Bronchial epithelial cell (primary cell): ENCODE measurements around the gene CCDC124. TPM values are rescaled to one million over a fixed set of nuclear protein-coding genes. Genes with fewer than 3 reads are reported as not detected.

Experiments used
- DNase-seq: peaks from one replicate; pipeline ENCODE4 v3.0.0-alpha.2; 2010; ENCODE audit warnings: low read depth
- FAIRE-seq: peaks from 2 replicates; lab custom pipeline; 2011; peaks lifted over from hg19 to GRCh38; lab: Jason Lieb, UNC
- H3K27me3 ChIP-seq: 2 replicates; pipeline ENCODE4 v1.5.1; 2011; ENCODE audit warnings: low read length; ENCODE audit not compliant: control insufficient read depth, insufficient read depth
- H3K36me3 ChIP-seq: 2 replicates; pipeline ENCODE4 v1.5.1; 2011; ENCODE audit warnings: low read length; ENCODE audit not compliant: control insufficient read depth, insufficient read depth
- H3K4me3 ChIP-seq: 2 replicates; pipeline ENCODE4 v1.5.1; 2011; ENCODE audit warnings: mild to moderate bottlenecking, low read depth, low read length, control low read depth
- CTCF ChIP-seq: IDR thresholded peaks from 2 replicates; pipeline ENCODE4 v1.5.1; 2011; ENCODE audit warnings: mild to moderate bottlenecking, moderate library complexity, low read length, control low read depth, inconsistent platforms; ENCODE audit not compliant: insufficient read depth, severe bottlenecking
- total RNA-seq: library from RNA; depleted of rRNA; stranded (reverse); fragments of >200 nt; gene quantifications from 2 replicates; pipeline ENCODE4 v1.2.1, GENCODE V29; 2014

Gene CCDC124
- total RNA-seq, 1 donor from 2014 or later, result 37.9 TPM

GRCh38 chr19:17969096-17969792 is 36.4 kb downstream of the CCDC124 start:
- no peak overlapping the region for H3K4me3 ChIP-seq
- FAIRE-seq, result peak; percentile 23
- peaks cover 17% of the 10 kb centered on the region for H3K27me3 ChIP-seq
- no peaks in the 10 kb centered on the region for H3K36me3 ChIP-seq
- no peak for TF ChIP-seq CTCF
- DNase-seq, result no peak

- Histone ChIP-seq H3K36me3 (no peaks in the 10 kb centered on the region), H3K27me3 (peaks cover 10% of the 10 kb centered on the region), H3K4me3 (no peak overlapping the region)
- DNase-seq (no peak), FAIRE-seq (peak; percentile 32)
- no peak for TF ChIP-seq CTCF
These were observed 39.4 kb downstream of the CCDC124 start for GRCh38 chr19:17972230-17972629.

GRCh38 chr19:17973759-17974158 is 40.9 kb downstream of the CCDC124 start:
- no peak for TF ChIP-seq CTCF
- FAIRE-seq (no peak), DNase-seq (no peak)
- Histone ChIP-seq H3K36me3 (no peaks in the 10 kb centered on the region), H3K4me3 (no peak overlapping the region), H3K27me3 (no peaks in the 10 kb centered on the region)

- no peaks in the 10 kb centered on the region for H3K27me3 ChIP-seq
- DNase-seq, result no peak
- no peak for FAIRE-seq
- H3K36me3 ChIP-seq, result no peaks in the 10 kb centered on the region
- H3K4me3 ChIP-seq, result no peak overlapping the region
- TF ChIP-seq CTCF, result no peak
These were observed 41.7 kb downstream of the CCDC124 start for GRCh38 chr19:17974551-17974950.

GRCh38 chr19:17975032-17975431 is 42.2 kb downstream of the CCDC124 start:
- FAIRE-seq (no peak), DNase-seq (no peak)
- no peak for TF ChIP-seq CTCF

GRCh38 chr19:17977021-17977420 is 44.2 kb downstream of the CCDC124 start:
- FAIRE-seq (no peak), DNase-seq (no peak)
- no peak overlapping the region for H3K4me3 ChIP-seq
- no peak for TF ChIP-seq CTCF
- no peaks in the 10 kb centered on the region for H3K27me3 ChIP-seq
- no peaks in the 10 kb centered on the region for H3K36me3 ChIP-seq

More at GRCh38 chr19:17975032-17975431, 42.2 kb downstream of the CCDC124 start:
- H3K36me3 ChIP-seq, result no peaks in the 10 kb centered on the region
- no peaks in the 10 kb centered on the region for H3K27me3 ChIP-seq
- H3K4me3 ChIP-seq, result no peak overlapping the region
